ENCODE results near the gene KCNJ5.

DNA sequence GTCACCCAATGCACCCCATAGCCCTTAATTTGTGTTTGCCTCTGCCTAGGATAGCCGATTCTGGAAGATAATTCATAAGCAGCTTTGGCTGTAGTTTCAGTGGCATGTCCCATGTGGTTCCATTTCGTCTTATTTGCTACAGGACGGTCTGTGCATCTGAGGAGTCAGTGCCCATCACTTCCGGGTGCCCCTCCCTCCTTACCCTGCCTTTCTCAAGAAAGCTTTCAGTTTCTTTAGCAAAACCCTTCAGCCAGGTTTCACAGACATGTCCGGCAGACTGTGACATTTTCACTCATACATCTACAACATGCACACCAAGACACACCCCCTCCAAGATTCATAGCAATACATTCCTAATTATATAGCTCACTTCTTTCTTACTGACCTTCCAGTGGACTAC lies 37.2 kb downstream of the KCNJ5 start:
- TF ChIP-seq, protein P1, sequence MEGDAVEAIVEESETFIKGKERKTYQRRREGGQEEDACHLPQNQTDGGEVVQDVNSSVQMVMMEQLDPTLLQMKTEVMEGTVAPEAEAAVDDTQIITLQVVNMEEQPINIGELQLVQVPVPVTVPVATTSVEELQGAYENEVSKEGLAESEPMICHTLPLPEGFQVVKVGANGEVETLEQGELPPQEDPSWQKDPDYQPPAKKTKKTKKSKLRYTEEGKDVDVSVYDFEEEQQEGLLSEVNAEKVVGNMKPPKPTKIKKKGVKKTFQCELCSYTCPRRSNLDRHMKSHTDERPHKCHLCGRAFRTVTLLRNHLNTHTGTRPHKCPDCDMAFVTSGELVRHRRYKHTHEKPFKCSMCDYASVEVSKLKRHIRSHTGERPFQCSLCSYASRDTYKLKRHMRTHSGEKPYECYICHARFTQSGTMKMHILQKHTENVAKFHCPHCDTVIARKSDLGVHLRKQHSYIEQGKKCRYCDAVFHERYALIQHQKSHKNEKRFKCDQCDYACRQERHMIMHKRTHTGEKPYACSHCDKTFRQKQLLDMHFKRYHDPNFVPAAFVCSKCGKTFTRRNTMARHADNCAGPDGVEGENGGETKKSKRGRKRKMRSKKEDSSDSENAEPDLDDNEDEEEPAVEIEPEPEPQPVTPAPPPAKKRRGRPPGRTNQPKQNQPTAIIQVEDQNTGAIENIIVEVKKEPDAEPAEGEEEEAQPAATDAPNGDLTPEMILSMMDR (IDR thresholded peaks at IDR 0.05): no peak
- TF ChIP-seq JAZF1 (CRISPR knock-in tag; IDR thresholded peaks at IDR 0.05): no peak
- TF ChIP-seq, protein P2, sequence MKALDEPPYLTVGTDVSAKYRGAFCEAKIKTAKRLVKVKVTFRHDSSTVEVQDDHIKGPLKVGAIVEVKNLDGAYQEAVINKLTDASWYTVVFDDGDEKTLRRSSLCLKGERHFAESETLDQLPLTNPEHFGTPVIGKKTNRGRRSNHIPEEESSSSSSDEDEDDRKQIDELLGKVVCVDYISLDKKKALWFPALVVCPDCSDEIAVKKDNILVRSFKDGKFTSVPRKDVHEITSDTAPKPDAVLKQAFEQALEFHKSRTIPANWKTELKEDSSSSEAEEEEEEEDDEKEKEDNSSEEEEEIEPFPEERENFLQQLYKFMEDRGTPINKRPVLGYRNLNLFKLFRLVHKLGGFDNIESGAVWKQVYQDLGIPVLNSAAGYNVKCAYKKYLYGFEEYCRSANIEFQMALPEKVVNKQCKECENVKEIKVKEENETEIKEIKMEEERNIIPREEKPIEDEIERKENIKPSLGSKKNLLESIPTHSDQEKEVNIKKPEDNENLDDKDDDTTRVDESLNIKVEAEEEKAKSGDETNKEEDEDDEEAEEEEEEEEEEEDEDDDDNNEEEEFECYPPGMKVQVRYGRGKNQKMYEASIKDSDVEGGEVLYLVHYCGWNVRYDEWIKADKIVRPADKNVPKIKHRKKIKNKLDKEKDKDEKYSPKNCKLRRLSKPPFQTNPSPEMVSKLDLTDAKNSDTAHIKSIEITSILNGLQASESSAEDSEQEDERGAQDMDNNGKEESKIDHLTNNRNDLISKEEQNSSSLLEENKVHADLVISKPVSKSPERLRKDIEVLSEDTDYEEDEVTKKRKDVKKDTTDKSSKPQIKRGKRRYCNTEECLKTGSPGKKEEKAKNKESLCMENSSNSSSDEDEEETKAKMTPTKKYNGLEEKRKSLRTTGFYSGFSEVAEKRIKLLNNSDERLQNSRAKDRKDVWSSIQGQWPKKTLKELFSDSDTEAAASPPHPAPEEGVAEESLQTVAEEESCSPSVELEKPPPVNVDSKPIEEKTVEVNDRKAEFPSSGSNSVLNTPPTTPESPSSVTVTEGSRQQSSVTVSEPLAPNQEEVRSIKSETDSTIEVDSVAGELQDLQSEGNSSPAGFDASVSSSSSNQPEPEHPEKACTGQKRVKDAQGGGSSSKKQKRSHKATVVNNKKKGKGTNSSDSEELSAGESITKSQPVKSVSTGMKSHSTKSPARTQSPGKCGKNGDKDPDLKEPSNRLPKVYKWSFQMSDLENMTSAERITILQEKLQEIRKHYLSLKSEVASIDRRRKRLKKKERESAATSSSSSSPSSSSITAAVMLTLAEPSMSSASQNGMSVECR (CRISPR knock-in tag; IDR thresholded peaks at IDR 0.05; ENCODE audit: borderline replicate concordance): no peak
- no peak for TF ChIP-seq SP1 (CRISPR knock-in tag; conservative IDR thresholded peaks at IDR 0.05)
- TF ChIP-seq, protein P3, sequence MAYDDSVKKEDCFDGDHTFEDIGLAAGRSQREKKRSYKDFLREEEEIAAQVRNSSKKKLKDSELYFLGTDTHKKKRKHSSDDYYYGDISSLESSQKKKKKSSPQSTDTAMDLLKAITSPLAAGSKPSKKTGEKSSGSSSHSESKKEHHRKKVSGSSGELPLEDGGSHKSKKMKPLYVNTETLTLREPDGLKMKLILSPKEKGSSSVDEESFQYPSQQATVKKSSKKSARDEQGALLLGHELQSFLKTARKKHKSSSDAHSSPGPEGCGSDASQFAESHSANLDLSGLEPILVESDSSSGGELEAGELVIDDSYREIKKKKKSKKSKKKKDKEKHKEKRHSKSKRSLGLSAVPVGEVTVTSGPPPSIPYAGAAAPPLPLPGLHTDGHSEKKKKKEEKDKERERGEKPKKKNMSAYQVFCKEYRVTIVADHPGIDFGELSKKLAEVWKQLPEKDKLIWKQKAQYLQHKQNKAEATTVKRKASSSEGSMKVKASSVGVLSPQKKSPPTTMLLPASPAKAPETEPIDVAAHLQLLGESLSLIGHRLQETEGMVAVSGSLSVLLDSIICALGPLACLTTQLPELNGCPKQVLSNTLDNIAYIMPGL (CRISPR knock-in tag; IDR thresholded peaks at IDR 0.05): no peak
- no peak for TF ChIP-seq NR3C1 (CRISPR knock-in tag; conservative IDR thresholded peaks at IDR 0.05; ENCODE audit: low read depth)
- no peak for TF ChIP-seq IRF2 (CRISPR knock-in tag; IDR thresholded peaks at IDR 0.05; ENCODE audit: borderline replicate concordance, low read depth)
- no peak for TF ChIP-seq GTF2I (CRISPR knock-in tag; conservative IDR thresholded peaks at IDR 0.05)
- TF ChIP-seq, protein P4, sequence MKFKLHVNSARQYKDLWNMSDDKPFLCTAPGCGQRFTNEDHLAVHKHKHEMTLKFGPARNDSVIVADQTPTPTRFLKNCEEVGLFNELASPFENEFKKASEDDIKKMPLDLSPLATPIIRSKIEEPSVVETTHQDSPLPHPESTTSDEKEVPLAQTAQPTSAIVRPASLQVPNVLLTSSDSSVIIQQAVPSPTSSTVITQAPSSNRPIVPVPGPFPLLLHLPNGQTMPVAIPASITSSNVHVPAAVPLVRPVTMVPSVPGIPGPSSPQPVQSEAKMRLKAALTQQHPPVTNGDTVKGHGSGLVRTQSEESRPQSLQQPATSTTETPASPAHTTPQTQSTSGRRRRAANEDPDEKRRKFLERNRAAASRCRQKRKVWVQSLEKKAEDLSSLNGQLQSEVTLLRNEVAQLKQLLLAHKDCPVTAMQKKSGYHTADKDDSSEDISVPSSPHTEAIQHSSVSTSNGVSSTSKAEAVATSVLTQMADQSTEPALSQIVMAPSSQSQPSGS (CRISPR knock-in tag; IDR thresholded peaks at IDR 0.05; ENCODE audit: borderline replicate concordance, low read depth): no peak
- TF ChIP-seq, protein P5, sequence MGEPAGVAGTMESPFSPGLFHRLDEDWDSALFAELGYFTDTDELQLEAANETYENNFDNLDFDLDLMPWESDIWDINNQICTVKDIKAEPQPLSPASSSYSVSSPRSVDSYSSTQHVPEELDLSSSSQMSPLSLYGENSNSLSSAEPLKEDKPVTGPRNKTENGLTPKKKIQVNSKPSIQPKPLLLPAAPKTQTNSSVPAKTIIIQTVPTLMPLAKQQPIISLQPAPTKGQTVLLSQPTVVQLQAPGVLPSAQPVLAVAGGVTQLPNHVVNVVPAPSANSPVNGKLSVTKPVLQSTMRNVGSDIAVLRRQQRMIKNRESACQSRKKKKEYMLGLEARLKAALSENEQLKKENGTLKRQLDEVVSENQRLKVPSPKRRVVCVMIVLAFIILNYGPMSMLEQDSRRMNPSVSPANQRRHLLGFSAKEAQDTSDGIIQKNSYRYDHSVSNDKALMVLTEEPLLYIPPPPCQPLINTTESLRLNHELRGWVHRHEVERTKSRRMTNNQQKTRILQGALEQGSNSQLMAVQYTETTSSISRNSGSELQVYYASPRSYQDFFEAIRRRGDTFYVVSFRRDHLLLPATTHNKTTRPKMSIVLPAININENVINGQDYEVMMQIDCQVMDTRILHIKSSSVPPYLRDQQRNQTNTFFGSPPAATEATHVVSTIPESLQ (CRISPR knock-in tag; IDR thresholded peaks at IDR 0.05): no peak

All from WTC11 (cell line).